Upper lobe of left lung (tissue), 4 donors: ENCODE data around the gene F13A1.

ENCODE experiments used
- POLR2A ChIP-seq, 4 donors: fragments of 450-650 bp; IDR thresholded peaks; one replicate each; pipeline ENCODE4 v1.5.1; 2016 to 2017; ENCODE audit warnings: antibody characterized with exemption in 4 of 4, mild to moderate bottlenecking in 2 of 4
- POLR2AphosphoS5 ChIP-seq, 2 donors: sonication (generic); formaldehyde crosslinking; IDR thresholded peaks; one replicate each; pipeline ENCODE4 v1.5.1; 2017; ENCODE audit warnings: antibody characterized with exemption in 2 of 2
- TF ChIP-seq, protein P1 (sequence below), 6 experiments: fragments of 450-650 bp in 4 of 6; fragments of 200-600 bp in 2 of 6; sonication (generic) in 2 of 6; IDR thresholded peaks; one replicate each; pipeline ENCODE4 v1.5.1; 2016 to 2019; ENCODE audit warnings: antibody characterized with exemption in 6 of 6

- TF ChIP-seq, protein P1, sequence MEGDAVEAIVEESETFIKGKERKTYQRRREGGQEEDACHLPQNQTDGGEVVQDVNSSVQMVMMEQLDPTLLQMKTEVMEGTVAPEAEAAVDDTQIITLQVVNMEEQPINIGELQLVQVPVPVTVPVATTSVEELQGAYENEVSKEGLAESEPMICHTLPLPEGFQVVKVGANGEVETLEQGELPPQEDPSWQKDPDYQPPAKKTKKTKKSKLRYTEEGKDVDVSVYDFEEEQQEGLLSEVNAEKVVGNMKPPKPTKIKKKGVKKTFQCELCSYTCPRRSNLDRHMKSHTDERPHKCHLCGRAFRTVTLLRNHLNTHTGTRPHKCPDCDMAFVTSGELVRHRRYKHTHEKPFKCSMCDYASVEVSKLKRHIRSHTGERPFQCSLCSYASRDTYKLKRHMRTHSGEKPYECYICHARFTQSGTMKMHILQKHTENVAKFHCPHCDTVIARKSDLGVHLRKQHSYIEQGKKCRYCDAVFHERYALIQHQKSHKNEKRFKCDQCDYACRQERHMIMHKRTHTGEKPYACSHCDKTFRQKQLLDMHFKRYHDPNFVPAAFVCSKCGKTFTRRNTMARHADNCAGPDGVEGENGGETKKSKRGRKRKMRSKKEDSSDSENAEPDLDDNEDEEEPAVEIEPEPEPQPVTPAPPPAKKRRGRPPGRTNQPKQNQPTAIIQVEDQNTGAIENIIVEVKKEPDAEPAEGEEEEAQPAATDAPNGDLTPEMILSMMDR (IDR thresholded peaks at IDR 0.05): no peak
- TF ChIP-seq POLR2A (IDR thresholded peaks at IDR 0.05): no peak
- TF ChIP-seq POLR2AphosphoS5 (IDR thresholded peaks at IDR 0.05): no peak
Observed at GRCh38 chr6:6230286-6230685, 90.2 kb downstream of the F13A1 start.
